Measurements from ENCODE around the gene GXYLT2. TPM values are rescaled to one million over a fixed set of nuclear protein-coding genes. Genes with fewer than 3 reads are reported as not detected.
"Not testable (repeated sequence)": the region's sequence is repeated elsewhere in the genome, so short reads cannot be mapped to it uniquely, and the experiment has no call there.

GXYLT2 gene
- total RNA-seq, 1 experiment from 2014 or later: 7.0 TPM

DNA sequence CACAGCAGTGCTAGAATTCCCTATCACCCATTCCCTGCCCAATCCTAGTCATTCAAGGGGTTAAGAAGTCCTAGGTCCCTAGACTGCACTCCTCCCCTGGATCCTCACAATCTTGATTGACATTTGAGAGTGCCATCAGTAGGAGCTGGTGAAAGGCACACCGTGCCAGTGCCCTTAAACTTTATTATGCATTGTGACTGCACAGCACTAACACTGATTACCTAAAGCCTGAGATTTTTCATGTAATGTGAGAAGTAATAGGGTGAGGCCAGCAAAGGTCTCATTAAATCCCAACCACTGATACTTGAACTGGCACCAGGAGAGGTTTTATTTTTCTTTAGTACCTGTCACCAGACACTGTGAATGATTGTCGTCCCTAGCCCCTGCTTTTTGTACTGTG, 16.3 kb downstream of the GXYLT2 start:
- no peaks in the 10 kb centered on the region for H3K9me3 ChIP-seq (replicated peaks)
- no peak overlapping the region for H3K4me3 ChIP-seq
- no peak for DNase-seq
- H3K36me3 ChIP-seq: no peaks in the 10 kb centered on the region
- no peak overlapping the region for H3K27ac ChIP-seq
- H3K27me3 ChIP-seq: no peaks in the 10 kb centered on the region
- H3K4me1 ChIP-seq: peaks cover 21% of the 10 kb centered on the region

DNA sequence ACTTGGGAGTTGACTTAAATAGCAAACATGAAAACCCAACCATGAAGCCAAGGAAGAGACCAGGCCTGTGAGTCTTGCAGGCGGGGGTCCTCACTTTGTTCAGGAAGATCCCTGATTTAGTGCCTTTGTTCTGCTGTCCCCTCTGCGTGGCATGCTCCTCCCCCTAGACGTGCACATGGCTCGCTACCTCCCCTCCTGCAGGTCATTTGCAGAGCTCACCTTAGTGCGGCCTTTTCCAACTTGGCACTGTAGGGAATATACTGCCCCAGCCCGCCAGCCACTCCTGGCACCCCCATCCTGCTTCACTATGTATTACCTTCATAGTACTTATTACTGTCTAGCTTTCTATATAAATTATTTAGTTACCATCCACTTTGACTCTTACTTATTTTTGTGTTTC, 18.3 kb downstream of the GXYLT2 start:
- DNase-seq: no peak
- no peaks in the 10 kb centered on the region for H3K27me3 ChIP-seq
- no peaks in the 10 kb centered on the region for H3K9me3 ChIP-seq (replicated peaks)
- H3K4me3 ChIP-seq: no peak overlapping the region
- H3K4me1 ChIP-seq: peaks cover 21% of the 10 kb centered on the region
- H3K36me3 ChIP-seq: no peaks in the 10 kb centered on the region
- H3K27ac ChIP-seq: peak overlapping the region; percentile 83; the same call in 1 of the 2 replicates

DNA sequence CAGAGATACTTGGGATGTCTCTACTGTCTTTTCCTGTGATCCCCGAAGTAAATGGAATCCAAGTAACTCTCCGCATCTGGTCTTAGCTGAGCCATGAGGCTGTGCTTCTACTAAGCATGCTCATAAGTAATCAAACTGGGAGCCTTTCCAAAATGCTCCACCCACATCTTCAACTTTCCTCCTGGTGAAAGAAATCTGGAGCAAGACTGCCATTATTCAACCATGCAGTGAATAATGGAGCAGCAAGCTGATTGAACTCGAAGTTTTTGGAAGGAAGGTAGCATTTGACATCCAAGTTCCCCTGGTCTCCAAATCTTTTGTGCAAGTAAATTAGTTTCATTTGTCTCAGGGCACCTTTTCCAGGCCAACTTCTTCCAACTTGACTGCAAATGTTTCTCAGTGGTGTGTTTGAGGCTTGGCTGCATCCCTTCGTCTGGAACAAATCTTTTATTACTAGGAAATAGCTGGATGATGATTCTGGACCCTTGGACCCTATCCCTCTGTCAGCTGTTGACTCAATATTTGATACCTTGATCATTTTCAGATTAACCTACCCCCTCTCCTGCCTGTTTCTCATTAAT, 19.4 kb downstream of the GXYLT2 start:
- peak in 1 of 2 experiments; percentile 16 for DNase-seq
- peak overlapping the region; percentile 83 for H3K27ac ChIP-seq

DNA sequence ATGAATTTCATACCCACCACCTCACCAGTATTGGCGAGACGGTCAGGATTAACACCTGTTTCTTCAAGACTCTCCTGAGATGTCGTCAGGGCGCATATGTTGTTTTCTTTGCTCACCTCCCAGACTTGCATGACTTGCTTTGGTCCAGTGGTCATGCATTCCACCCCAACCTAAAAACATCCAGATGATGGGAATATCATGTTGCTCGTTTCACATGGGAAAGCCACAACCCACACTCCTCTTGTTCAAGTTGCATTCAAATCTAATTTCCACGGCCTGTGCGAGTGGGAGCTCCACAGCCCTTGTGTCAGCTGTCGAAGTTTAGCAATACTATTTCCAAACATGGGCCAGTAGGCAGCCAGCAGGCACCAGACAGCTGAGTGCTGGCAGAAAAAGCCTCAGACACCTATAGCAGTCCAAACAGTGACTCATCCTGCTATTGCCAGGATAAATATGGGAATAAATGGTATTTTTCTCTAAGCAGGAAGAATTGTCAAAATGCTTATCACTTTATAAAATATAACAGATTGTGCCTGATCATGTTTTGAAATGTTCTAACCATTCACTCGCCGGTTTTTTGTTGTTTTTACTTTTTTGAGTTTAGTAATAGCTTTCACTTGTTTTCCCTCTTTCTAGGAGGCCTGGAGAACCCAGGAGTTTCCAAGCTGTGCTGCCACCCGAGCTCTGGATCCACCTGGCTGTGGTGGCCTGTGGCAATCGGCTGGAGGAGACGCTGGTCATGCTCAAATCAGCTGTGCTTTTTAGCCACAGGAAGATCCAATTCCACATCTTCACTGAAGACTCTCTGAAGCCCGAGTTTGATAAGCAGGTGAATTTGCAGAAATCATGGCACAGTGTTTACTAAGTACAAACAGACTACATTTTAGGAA, 20.1 kb downstream of the GXYLT2 start:
- DNase-seq: peak; percentile 75 to 81
- H3K27ac ChIP-seq: peak overlapping the region; percentile 83
- H3K4me3 ChIP-seq: no peak overlapping the region

More for the DNA sequence above, 19.4 kb downstream of the GXYLT2 start:
- Histone ChIP-seq H3K9me3 (replicated peaks) (no peaks in the 10 kb centered on the region), H3K4me3 (no peak overlapping the region), H3K27me3 (no peaks in the 10 kb centered on the region), H3K36me3 (no peaks in the 10 kb centered on the region), H3K4me1 (peaks cover 21% of the 10 kb centered on the region)

DNA sequence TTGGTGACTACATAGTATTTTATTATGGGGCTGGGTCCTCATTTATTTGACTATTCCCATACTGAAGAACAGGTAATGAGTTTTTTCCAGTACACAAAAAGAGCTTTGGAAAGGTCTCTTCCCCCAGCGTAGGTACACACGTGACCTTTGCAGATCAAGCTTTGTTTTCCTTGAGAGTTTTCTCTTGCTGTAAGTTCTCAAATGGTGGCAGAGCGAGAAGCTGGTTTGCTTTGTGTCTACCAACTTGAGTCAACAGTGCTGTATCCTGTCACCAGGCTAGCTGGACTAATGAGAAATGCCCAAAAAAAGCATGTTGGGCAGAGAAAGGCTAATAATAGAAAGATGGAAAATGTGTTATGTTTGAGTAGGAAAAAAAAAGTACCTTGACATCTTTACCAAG, 21.7 kb downstream of the GXYLT2 start:
- Histone ChIP-seq H3K36me3 (no peaks in the 10 kb centered on the region), H3K27me3 (no peaks in the 10 kb centered on the region), H3K27ac (no peak overlapping the region), H3K4me3 (no peak overlapping the region), H3K4me1 (peaks cover 21% of the 10 kb centered on the region), H3K9me3 (replicated peaks) (no peaks in the 10 kb centered on the region)
- no peak for DNase-seq

More for the DNA sequence above, 20.1 kb downstream of the GXYLT2 start:
- no peaks in the 10 kb centered on the region for H3K27me3 ChIP-seq
- no peaks in the 10 kb centered on the region for H3K9me3 ChIP-seq (replicated peaks)
- H3K4me1 ChIP-seq: peaks cover 21% of the 10 kb centered on the region
- no peaks in the 10 kb centered on the region for H3K36me3 ChIP-seq

DNA sequence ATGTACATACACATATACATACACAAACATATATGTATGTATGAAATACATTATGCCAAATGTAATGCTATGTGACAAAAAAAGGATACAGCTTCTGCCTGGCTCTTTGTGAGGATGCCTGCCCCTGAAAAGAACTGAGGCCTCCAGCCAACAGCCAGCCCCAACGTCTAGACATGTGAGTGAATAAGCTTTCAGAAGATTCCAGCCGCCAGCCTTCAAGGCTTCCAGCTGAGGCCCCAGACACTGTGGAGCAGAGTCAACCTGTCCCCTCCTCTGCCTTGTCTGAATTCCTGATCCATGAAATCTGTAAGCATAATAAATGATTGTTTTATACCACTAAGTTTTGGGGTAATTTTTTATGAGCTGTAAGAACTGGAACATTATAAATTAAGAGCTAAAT, 24.7 kb downstream of the GXYLT2 start:
- H3K4me3 ChIP-seq: no peak overlapping the region
- H3K36me3 ChIP-seq: no peaks in the 10 kb centered on the region
- DNase-seq: no peak
- no peaks in the 10 kb centered on the region for H3K9me3 ChIP-seq (replicated peaks)
- H3K27ac ChIP-seq: no peak overlapping the region
- H3K27me3 ChIP-seq: no peaks in the 10 kb centered on the region
- peaks cover 9% of the 10 kb centered on the region for H3K4me1 ChIP-seq

DNA sequence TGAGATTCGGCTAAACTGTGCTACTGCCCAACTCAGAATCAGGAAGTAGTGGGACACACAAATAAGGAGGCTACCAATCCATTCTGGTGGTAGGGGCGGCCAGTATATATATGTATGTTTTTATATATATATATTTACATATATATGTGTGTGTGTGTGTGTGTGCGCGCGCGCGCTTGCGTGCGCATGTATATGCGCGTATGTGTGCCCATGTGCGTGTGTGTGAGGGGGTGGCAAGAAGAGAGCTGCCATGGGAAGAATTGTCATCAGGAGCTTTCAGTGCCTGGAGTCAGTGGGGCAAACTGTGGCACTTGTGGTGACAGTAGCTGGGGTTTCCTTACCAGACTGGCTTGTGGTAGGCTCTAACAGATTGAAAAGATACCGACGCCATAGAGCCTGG, 26.5 kb downstream of the GXYLT2 start:
- Histone ChIP-seq H3K9me3 (replicated peaks) (no peaks in the 10 kb centered on the region), H3K27me3 (no peaks in the 10 kb centered on the region), H3K27ac (no peak overlapping the region), H3K4me1 (no peaks in the 10 kb centered on the region), H3K4me3 (no peak overlapping the region), H3K36me3 (no peaks in the 10 kb centered on the region)
- DNase-seq: no peak

DNA sequence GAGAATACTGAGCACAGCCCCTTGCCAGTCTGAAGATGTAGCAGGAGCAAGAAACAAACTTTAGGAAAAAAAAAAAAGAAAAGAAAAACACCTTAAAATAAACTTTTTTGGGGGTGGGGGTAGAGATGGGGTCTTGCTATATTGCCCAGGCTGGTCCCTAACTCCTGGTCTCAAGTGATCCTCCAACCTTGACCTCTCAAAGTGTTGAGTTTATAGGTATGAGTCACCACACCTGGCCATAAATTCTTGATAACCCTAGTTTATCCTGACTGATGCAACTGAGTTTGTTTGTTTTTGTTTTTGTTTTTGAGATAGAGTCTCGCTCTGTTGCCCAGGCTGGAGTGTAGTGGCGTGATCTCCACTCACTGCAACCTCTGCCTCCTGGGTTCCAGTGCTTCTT, 28.4 kb downstream of the GXYLT2 start:
- no peaks in the 10 kb centered on the region for H3K36me3 ChIP-seq
- H3K4me1 ChIP-seq: no peaks in the 10 kb centered on the region
- DNase-seq: no peak
- no peak overlapping the region for H3K27ac ChIP-seq
- no peaks in the 10 kb centered on the region for H3K27me3 ChIP-seq
- H3K4me3 ChIP-seq: no peak overlapping the region
- H3K9me3 ChIP-seq (replicated peaks): no peaks in the 10 kb centered on the region

DNA sequence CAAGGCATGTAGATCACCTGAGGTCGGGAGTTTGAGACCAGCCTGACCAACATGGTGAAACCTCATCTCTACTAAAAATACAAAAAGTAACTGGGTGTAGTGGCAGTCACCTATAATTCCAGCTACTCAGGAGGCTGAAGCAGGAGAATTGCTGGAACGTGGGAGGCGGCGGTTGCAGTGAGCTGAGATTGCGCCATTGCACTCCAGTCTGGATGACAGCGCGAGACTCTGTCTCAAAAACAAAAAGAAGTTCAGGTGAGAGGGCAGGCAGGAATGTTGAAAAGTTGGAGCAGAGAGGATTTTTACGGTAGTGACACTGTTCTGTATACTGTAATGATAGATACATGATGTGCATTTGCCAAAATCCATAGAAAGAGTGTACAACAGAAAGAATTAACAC, 31.7 kb downstream of the GXYLT2 start:
- Histone ChIP-seq H3K27ac (no peak overlapping the region), H3K4me3 (no peak overlapping the region), H3K27me3 (no peaks in the 10 kb centered on the region), H3K9me3 (replicated peaks) (no peaks in the 10 kb centered on the region), H3K36me3 (no peaks in the 10 kb centered on the region), H3K4me1 (no peaks in the 10 kb centered on the region)
- DNase-seq: no peak

DNA sequence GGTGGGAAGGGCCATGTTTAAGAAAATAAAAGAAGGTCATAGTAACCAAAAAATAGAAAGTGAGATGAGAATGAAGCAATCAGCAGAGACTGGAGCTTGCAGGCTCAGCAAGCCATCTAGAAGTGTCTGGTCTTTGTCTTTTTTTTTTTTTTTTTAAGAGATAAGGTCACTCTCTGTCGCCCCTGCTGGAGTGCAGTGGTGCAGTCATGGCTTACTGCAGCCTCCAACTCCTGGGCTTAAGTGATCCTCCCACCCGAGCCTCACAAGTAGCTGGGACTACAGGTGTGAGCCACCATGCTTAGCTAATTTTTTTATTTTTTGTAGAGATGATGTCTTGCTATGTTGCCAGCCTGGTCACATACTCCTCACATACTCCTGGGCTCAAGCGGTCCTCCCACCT, 36.2 kb downstream of the GXYLT2 start:
- no peak for DNase-seq
- Histone ChIP-seq H3K4me3 (no peak overlapping the region), H3K27me3 (no peaks in the 10 kb centered on the region), H3K4me1 (no peaks in the 10 kb centered on the region), H3K9me3 (replicated peaks) (no peaks in the 10 kb centered on the region), H3K36me3 (no peaks in the 10 kb centered on the region), H3K27ac (no peak overlapping the region)

DNA sequence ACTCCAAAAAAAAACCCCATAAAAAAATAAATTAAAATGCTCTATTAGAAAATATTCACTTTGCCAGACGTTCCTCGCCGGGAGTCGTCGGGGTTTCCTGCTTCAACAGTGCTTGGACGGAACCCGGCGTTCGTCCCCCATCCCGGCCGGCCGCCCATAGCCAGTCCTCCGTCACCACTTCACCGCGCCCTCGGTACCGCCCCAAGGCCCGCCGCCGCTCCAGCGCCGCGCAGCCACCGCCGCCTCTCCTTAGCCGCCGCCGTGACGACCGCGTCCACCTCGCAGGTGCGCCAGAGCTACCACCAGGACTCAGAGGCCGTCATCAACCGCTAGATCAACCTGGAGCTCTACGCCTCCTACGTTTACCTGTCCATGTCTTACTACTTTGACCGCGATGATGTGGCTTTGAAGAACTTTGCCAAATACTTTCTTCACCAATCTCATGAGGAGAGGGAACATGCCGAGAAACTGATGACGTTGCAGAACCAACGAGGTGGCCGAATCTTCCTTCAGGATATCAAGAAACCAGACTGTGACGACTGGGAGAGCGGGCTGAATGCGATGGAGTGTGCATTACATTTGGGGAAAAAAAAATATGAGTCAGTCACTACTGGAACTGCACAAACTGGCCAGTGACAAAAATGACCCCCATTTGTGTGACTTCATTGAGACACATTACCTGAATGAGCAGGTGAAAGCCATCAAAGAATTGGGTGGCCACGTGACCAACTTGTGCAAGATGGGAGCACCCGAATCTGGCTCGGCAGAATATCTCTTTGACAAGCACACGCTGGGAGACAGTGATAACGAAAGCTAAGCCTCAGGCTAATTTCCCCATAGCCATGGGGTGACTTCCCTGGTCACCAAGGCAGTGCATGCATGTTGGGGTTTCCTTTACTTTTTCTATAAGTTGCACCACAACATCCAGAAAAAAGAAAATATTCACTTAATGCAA, 41.2 kb downstream of the GXYLT2 start:
- H3K27ac ChIP-seq; H3K4me3 ChIP-seq; H3K27me3 ChIP-seq; H3K36me3 ChIP-seq; DNase-seq; H3K9me3 ChIP-seq (replicated peaks); H3K4me1 ChIP-seq: not testable (repeated sequence)

DNA sequence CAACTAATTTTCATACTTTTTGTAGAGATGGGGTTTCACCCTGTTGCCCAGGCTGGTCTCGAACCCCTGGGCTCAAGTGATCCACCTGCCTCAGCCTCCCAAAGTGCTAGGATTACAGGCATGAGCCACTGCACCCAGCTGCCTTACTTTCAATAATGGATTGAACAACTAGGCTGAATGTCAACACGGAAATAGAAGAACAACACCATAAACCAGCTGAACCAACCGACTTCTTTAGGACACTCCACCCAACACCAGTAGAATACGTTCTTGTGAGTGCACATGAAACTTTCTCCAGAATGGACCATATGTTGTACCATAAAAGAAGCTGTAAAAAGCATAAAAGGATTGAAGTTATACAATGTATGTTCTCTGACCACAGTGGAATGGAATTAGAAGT, 42.9 kb downstream of the GXYLT2 start:
- Histone ChIP-seq H3K36me3 (no peaks in the 10 kb centered on the region), H3K4me3 (no peak overlapping the region), H3K27ac (no peak overlapping the region), H3K4me1 (no peaks in the 10 kb centered on the region), H3K27me3 (no peaks in the 10 kb centered on the region), H3K9me3 (replicated peaks) (no peaks in the 10 kb centered on the region)
- no peak for DNase-seq

DNA sequence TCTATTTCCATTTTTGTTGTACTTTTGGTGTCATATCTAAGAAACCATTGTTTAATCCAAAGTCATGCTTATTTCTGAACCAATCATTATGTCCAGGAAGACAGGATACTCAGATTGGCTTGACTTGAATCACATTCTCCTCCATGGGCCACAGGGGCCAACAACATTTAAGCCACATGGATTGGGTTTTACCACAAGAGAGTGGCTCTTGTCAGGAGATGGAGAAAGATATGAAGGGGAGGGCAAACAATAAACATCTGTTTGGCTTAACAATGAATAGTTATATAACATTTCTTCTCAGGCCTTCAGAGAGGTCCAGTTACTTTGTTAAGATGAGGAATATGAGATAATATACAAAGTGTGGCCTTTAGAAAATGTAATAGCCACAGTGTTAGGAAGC, 44.6 kb downstream of the GXYLT2 start:
- Histone ChIP-seq H3K27me3 (no peaks in the 10 kb centered on the region), H3K4me1 (no peaks in the 10 kb centered on the region), H3K27ac (no peak overlapping the region), H3K4me3 (no peak overlapping the region), H3K36me3 (no peaks in the 10 kb centered on the region), H3K9me3 (replicated peaks) (no peaks in the 10 kb centered on the region)
- DNase-seq: peak in 1 of 2 experiments; percentile 7

DNA sequence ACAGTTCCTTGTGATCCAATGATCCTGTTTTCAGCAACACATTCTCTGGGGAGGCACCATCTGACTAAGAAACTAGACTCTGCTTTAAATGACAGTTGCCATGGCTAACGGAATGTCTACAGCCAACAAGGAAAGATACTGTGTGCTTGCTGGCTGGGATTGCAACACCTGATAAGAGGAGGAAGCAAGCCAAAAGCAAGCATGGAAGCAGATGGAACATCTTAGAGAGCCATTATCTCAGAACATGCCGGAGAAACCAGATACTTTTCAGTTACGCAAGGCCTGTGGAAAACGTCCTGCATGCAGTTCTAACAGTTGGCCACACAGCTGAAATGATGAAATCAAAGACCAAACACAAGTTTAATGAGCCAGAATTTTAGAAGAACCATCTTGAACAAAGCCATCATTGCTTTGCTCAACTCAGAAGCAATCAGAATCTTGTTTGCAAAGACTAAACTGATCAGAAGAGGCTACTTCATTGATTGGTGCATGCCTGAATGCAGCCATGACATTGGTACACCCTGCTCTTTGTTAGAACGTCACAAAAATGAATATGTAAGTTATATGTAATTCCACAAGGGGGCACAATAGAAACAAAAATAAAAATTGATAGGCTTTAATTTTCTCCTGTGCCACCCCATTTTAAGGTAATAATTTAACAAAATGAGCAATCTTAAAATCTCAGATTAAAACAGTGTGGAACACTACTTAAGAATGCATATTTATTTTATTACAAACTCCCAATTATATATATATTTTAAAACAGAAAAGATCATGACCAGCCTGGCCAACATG, 50.8 kb downstream of the GXYLT2 start:
- no peaks in the 10 kb centered on the region for H3K27me3 ChIP-seq
- no peak overlapping the region for H3K27ac ChIP-seq
- no peaks in the 10 kb centered on the region for H3K9me3 ChIP-seq (replicated peaks)
- peak; percentile 4 to 55 for DNase-seq
- no peaks in the 10 kb centered on the region for H3K36me3 ChIP-seq
- H3K4me3 ChIP-seq: no peak overlapping the region
- H3K4me1 ChIP-seq: peaks cover 4% of the 10 kb centered on the region; the same call in 1 of the 2 replicates

Data from SJCRH30 (cell line).